Measurements from ENCODE around the gene TFAP2E. TPM values are rescaled to one million over a fixed set of nuclear protein-coding genes. Genes with fewer than 3 reads are reported as not detected.

The TFAP2E gene
- total RNA-seq, 1 donor from 2014 or later = 0.35 TPM

DNA sequence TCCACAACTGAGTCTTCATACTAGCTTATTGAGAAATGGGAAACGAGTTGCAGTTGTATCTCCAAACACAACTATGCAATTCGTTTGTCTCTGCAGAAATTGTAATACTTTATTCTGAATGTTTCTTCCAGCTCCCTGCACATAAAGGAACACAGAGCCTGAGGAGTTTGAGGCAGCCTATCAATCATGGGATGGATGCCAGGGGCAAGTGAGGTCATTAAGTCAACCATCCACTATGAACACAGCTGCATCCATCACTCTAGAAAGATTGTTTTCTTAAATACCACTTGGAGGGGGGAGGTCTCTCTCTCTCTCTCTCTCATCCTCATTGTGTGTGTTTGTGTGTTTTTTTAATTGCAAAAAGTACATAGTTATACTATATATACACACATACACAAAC is 71.1 kb downstream of the TFAP2E start:
- DNase-seq (ENCODE audit: low read depth) = no peak

Other genes with a start within 250 kb of the TFAP2E start
- 49.1 and 113 TPM in 2 replicates for gene KIAA0319L, start 15.9 kb upstream of the TFAP2E start, total RNA-seq
- 10.9 and 40.3 TPM in 2 replicates for gene NCDN, start 15.5 kb upstream of the TFAP2E start, total RNA-seq
- gene PSMB2, start 68.2 kb downstream of the TFAP2E start, total RNA-seq = 29.9 and 31.5 TPM in 2 replicates
- 9.4 and 15.6 TPM in 2 replicates for gene C1orf216, start 145.6 kb downstream of the TFAP2E start, total RNA-seq
- gene CLSPN, start 196.7 kb downstream of the TFAP2E start, total RNA-seq = 1.4 and 14.9 TPM in 2 replicates
- gene AGO4, start 234.7 kb downstream of the TFAP2E start, total RNA-seq = 12.5 and 19.9 TPM in 2 replicates

Measured in renal cortical epithelial cell (primary cell).